ENCODE measurements around the gene ZNF865.

ZNF865 gene

GRCh38 chr19:55588738-55589137 lies 16.7 kb upstream of the ZNF865 start:
- no peak for DNase-seq

- DNase-seq = no peak
Measured at GRCh38 chr19:55590109-55590508, 15.3 kb upstream of the ZNF865 start.

GRCh38 chr19:55590617-55591016 lies 14.8 kb upstream of the ZNF865 start:
- DNase-seq = no peak

- no peak for DNase-seq
Measured at GRCh38 chr19:55591555-55591954, 13.9 kb upstream of the ZNF865 start.

GRCh38 chr19:55592391-55593090 lies 12.9 kb upstream of the ZNF865 start:
- no peak for DNase-seq

- DNase-seq = no peak
Measured at GRCh38 chr19:55593096-55593772, 12.2 kb upstream of the ZNF865 start.

- no peak for DNase-seq
Measured at GRCh38 chr19:55594996-55595545, 10.4 kb upstream of the ZNF865 start.

GRCh38 chr19:55596304-55596703 lies 9.1 kb upstream of the ZNF865 start:
- no peak for DNase-seq

- DNase-seq = no peak
Measured at GRCh38 chr19:55597501-55597921, 7.9 kb upstream of the ZNF865 start.

- DNase-seq = no peak
Measured at GRCh38 chr19:55598034-55598433, 7.4 kb upstream of the ZNF865 start.

- peak; percentile 62 for DNase-seq
Measured at GRCh38 chr19:55598719-55599467, 6.6 kb upstream of the ZNF865 start.

GRCh38 chr19:55599468-55599841 lies 6.0 kb upstream of the ZNF865 start, which contains the start of gene FIZ1:
Gene FIZ1, minus strand, starts transcription at chr19:55599517. Its CDS starts 1,652 bp downstream, at chr19:55597865.
- peak; percentile 95 for DNase-seq

- DNase-seq = peak; percentile 95
Measured at GRCh38 chr19:55599842-55600661, 5.4 kb upstream of the ZNF865 start, which contains the start of gene ZNF524. Gene ZNF524, plus strand, starts transcription at chr19:55600288. Its CDS starts 1,825 bp downstream, at chr19:55602113.

GRCh38 chr19:55600662-55601028 lies 4.8 kb upstream of the ZNF865 start:
- DNase-seq = no peak

- no peak for DNase-seq
Measured at GRCh38 chr19:55601084-55601483, 4.4 kb upstream of the ZNF865 start.

- DNase-seq = no peak
Measured at GRCh38 chr19:55602104-55603001, 3.1 kb upstream of the ZNF865 start.

GRCh38 chr19:55603115-55603514 lies 2.3 kb upstream of the ZNF865 start:
- no peak for DNase-seq

GRCh38 chr19:55603581-55604292 lies 1.7 kb upstream of the ZNF865 start:
- DNase-seq = no peak

GRCh38 chr19:55605207-55605636 lies 225 bp upstream of the ZNF865 start:
- DNase-seq = peak; percentile 90

GRCh38 chr19:55606471-55606787 lies 982 bp downstream of the ZNF865 start:
- no peak for DNase-seq

- no peak for DNase-seq
Measured at GRCh38 chr19:55606817-55607216, 1.4 kb downstream of the ZNF865 start.
